Stimulated activated CD4-positive, alpha-beta T cell treated with anti-CD3 and anti-CD28 coated beads, Interleukin-4, amount 100 ng/mL, for 48 hours (primary cell): ENCODE measurements around the gene SMAD3.

Experiments used
- DNase-seq, 2 donors: peaks; one replicate each; pipeline ENCODE4 v3.0.0-alpha.2; 2020; ENCODE audit warnings: low read depth in 2 of 2

SMAD3 gene

GRCh38 chr15:67179411-67179995, 114.1 kb downstream of the SMAD3 start:
- no peak for DNase-seq

GRCh38 chr15:67180035-67180434, 114.6 kb downstream of the SMAD3 start:
- DNase-seq, result no peak

- DNase-seq, result no peak
Observed at GRCh38 chr15:67180514-67181191, 115.3 kb downstream of the SMAD3 start.

GRCh38 chr15:67181221-67181639, 115.8 kb downstream of the SMAD3 start:
- no peak for DNase-seq

GRCh38 chr15:67183443-67184169, 118.2 kb downstream of the SMAD3 start:
- DNase-seq, result no peak

- DNase-seq, result no peak
Observed at GRCh38 chr15:67184208-67184925, 119.0 kb downstream of the SMAD3 start.

- DNase-seq, result no peak
Observed at GRCh38 chr15:67185051-67185450, 119.6 kb downstream of the SMAD3 start.

GRCh38 chr15:67185621-67186225, 120.3 kb downstream of the SMAD3 start:
- DNase-seq, result no peak

- DNase-seq, result no peak
Observed at GRCh38 chr15:67186226-67186649, 120.8 kb downstream of the SMAD3 start.

- DNase-seq, result no peak
Observed at GRCh38 chr15:67186688-67187087, 121.3 kb downstream of the SMAD3 start.

- no peak for DNase-seq
Observed at GRCh38 chr15:67187351-67187854, 122.0 kb downstream of the SMAD3 start.

GRCh38 chr15:67188551-67189218, 123.3 kb downstream of the SMAD3 start:
- no peak for DNase-seq

GRCh38 chr15:67189326-67190051, 124.1 kb downstream of the SMAD3 start:
- no peak for DNase-seq

- no peak for DNase-seq
Observed at GRCh38 chr15:67190326-67190725, 124.9 kb downstream of the SMAD3 start.

- DNase-seq, result no peak
Observed at GRCh38 chr15:67190813-67191212, 125.4 kb downstream of the SMAD3 start.

GRCh38 chr15:67192185-67192820, 126.9 kb downstream of the SMAD3 start:
- DNase-seq, result no peak

GRCh38 chr15:67193223-67193990, 128.0 kb downstream of the SMAD3 start:
- no peak for DNase-seq

GRCh38 chr15:67194171-67195114, 129.0 kb downstream of the SMAD3 start:
- DNase-seq, result no peak
